Trophoblast cell (in vitro differentiated cells and primary cell): ENCODE results near the gene DLGAP1.

Experiments
- DNase-seq, 2 donors: peaks; one replicate each; pipeline ENCODE4 v3.0.0-alpha.2; 2016
- H2AFZ ChIP-seq: 2 replicates; pipeline ENCODE4 v1.6.1; 2013; ENCODE audit warnings: low read length, moderate library complexity, mild to moderate bottlenecking; ENCODE audit not compliant: insufficient read depth, poor library complexity
- H2AK5ac ChIP-seq: 2 replicates; pipeline ENCODE4 v1.6.1; 2013; ENCODE audit warnings: mild to moderate bottlenecking, low read length
- H2BK120ac ChIP-seq: 2 replicates; pipeline ENCODE4 v1.6.1; 2013; ENCODE audit warnings: low read length, mild to moderate bottlenecking, moderate library complexity; ENCODE audit not compliant: insufficient read depth, poor library complexity
- H2BK12ac ChIP-seq: 2 replicates; pipeline ENCODE4 v1.6.1; 2013; ENCODE audit warnings: mild to moderate bottlenecking, low read length, moderate library complexity
- H2BK5ac ChIP-seq: 2 replicates; pipeline ENCODE4 v1.6.1; 2013; ENCODE audit warnings: low read length, low read depth, moderate library complexity, mild to moderate bottlenecking; ENCODE audit not compliant: poor library complexity
- H3K14ac ChIP-seq: 2 replicates; pipeline ENCODE4 v1.6.1; 2013; ENCODE audit warnings: mild to moderate bottlenecking, low read length
- H3K18ac ChIP-seq: 2 replicates; pipeline ENCODE4 v1.6.1; 2013; ENCODE audit warnings: mild to moderate bottlenecking, low read length
- H3K23ac ChIP-seq: 2 replicates; pipeline ENCODE4 v1.6.1; 2013; ENCODE audit warnings: low read length
- H3K27ac ChIP-seq: 2 replicates; pipeline ENCODE4 v1.5.1; 2013; ENCODE audit warnings: low read depth, mild to moderate bottlenecking, inconsistent platforms, low read length, moderate library complexity
- H3K27me3 ChIP-seq: 2 replicates; pipeline ENCODE4 v1.6.1; 2013; ENCODE audit warnings: inconsistent platforms, mild to moderate bottlenecking, low read length, moderate library complexity; ENCODE audit not compliant: insufficient read depth
- H3K36me3 ChIP-seq, 2 experiments: 1 replicate in 1 of 2; 2 replicates in 1 of 2; pipeline ENCODE4 v1.6.1; 2013; ENCODE audit warnings: low read length in 2 of 2, mild to moderate bottlenecking in 2 of 2, moderate library complexity in 1 of 2; ENCODE audit not compliant: insufficient read depth in 2 of 2, control insufficient read depth in 1 of 2
- H3K4ac ChIP-seq: 2 replicates; pipeline ENCODE4 v1.6.1; 2013; ENCODE audit warnings: low read depth, mild to moderate bottlenecking, low read length, moderate library complexity
- H3K4me1 ChIP-seq, 2 experiments: 1 replicate in 1 of 2; 2 replicates in 1 of 2; pipeline ENCODE4 v1.6.1; 2013; ENCODE audit warnings: low read length in 2 of 2, mild to moderate bottlenecking in 2 of 2, moderate library complexity in 1 of 2; ENCODE audit not compliant: insufficient read depth in 2 of 2, control insufficient read depth in 1 of 2
- H3K4me2 ChIP-seq: 2 replicates; pipeline ENCODE4 v1.6.1; 2013; ENCODE audit warnings: inconsistent platforms, mild to moderate bottlenecking, low read length, moderate library complexity
- H3K4me3 ChIP-seq: 2 replicates; pipeline ENCODE4 v1.5.1; 2013; ENCODE audit warnings: mild to moderate bottlenecking, low read depth, low read length, inconsistent platforms
- H3K79me1 ChIP-seq: one replicate; pipeline ENCODE4 v1.6.1; 2013; ENCODE audit warnings: low read length
- H3K79me2 ChIP-seq: 2 replicates; pipeline ENCODE4 v1.6.1; 2013; ENCODE audit warnings: low read length, mild to moderate bottlenecking; ENCODE audit not compliant: control insufficient read depth, insufficient read depth, poor library complexity
- H3K9ac ChIP-seq: 2 replicates; pipeline ENCODE4 v1.6.1; 2013; ENCODE audit warnings: mild to moderate bottlenecking, low read length
- H3K9me3 ChIP-seq: 2 replicates; pipeline ENCODE4 v1.6.1; 2013; ENCODE audit warnings: low read depth, mild to moderate bottlenecking, control low read depth, inconsistent platforms, low read length; ENCODE audit not compliant: insufficient read depth
- H4K12ac ChIP-seq: 2 replicates; pipeline ENCODE4 v1.6.1; 2013; ENCODE audit warnings: low read depth, mild to moderate bottlenecking, low read length, moderate library complexity
- H4K8ac ChIP-seq: 2 replicates; pipeline ENCODE4 v1.6.1; 2013; ENCODE audit warnings: low read depth, mild to moderate bottlenecking, low read length, moderate library complexity
- H4K91ac ChIP-seq: one replicate; pipeline ENCODE4 v1.6.1; 2013; ENCODE audit warnings: low read depth, mild to moderate bottlenecking, low read length, moderate library complexity
- WGBS: extraction: QIAGEN DNeasy Blood & Tissue Kit; methylation state at CpG from one replicate; pipeline ENCODE4 v1.1.7; 2013; ENCODE audit warnings: missing lambda C conversion rate; ENCODE audit not compliant: insufficient read length, insufficient coverage; ENCODE audit errors: extremely low coverage; 5-methylcytosine and 5-hydroxymethylcytosine counted together

The DLGAP1 gene

DNA sequence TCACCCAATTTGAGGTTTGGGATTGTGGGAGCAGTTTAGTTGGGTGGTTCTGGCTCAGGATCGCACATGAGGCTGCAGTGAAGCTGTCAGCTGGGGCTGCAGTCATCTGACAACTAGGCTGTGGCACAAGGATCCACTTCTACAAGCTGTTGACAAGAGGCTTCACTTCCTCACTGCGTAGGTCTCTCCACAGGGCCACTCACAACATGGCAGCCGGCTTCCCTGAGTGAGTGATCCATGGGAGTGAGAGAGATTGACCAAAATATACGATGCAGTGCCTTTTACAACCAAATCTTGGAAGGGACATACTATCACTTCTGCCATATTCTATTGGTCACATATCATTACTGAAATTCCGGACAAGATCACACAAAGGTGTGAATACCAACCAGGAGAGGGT lies 187.5 kb downstream of the DLGAP1 start:
- no peak overlapping the region for H2BK120ac ChIP-seq
- no peaks in the 10 kb centered on the region for H3K4me1 ChIP-seq
- H3K79me2 ChIP-seq: no peaks in the 10 kb centered on the region
- no peak overlapping the region for H3K4me2 ChIP-seq
- H2BK12ac ChIP-seq: no peak overlapping the region
- no peak overlapping the region for H3K4me3 ChIP-seq
- H2BK5ac ChIP-seq: no peak overlapping the region
- no peak overlapping the region for H4K8ac ChIP-seq
- no peak overlapping the region for H2AFZ ChIP-seq
- H3K79me1 ChIP-seq: no peaks in the 10 kb centered on the region
- no peaks in the 10 kb centered on the region for H3K27me3 ChIP-seq
- H3K27ac ChIP-seq: no peak overlapping the region
- H3K4ac ChIP-seq: no peak overlapping the region
- no peak overlapping the region for H2AK5ac ChIP-seq
- DNase-seq: no peak
- no peak overlapping the region for H3K9ac ChIP-seq
- no CpG with 5 or more reads among the region's 5 CpGs for WGBS
- no peak overlapping the region for H4K91ac ChIP-seq
- no peak overlapping the region for H4K12ac ChIP-seq
- no peak overlapping the region for H3K18ac ChIP-seq
- no peak overlapping the region for H3K23ac ChIP-seq
- no peak overlapping the region for H3K14ac ChIP-seq
- no peaks in the 10 kb centered on the region for H3K36me3 ChIP-seq
- no peaks in the 10 kb centered on the region for H3K9me3 ChIP-seq

DNA sequence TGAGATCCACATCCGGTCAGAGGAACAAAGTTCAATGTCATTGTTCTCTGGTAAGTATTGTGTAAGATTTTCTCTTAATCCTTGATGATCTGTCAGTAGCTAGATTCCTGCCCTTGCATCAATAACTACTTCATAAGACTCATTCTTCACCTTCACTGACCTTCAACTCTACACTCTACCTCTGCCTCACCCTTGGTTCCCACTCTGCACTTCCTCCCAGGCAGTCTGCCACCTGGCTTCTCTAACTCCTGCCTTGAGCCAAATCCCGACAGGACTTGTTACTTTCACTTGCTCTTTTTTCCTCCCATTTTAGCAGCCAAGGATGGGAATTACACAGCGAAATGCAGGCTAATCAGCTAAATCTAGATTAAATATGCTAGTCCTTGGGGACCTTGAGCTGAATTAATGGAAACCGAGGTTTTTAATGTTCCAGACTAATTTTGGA lies 190.7 kb downstream of the DLGAP1 start:
- no peak overlapping the region for H4K12ac ChIP-seq
- no peak overlapping the region for H4K91ac ChIP-seq
- no peak overlapping the region for H3K4ac ChIP-seq
- H3K18ac ChIP-seq: no peak overlapping the region
- no peak overlapping the region for H3K27ac ChIP-seq
- no peak overlapping the region for H2BK12ac ChIP-seq
- no peak overlapping the region for H4K8ac ChIP-seq
- H3K9me3 ChIP-seq: no peaks in the 10 kb centered on the region
- H2AK5ac ChIP-seq: no peak overlapping the region
- H2BK5ac ChIP-seq: no peak overlapping the region
- H3K23ac ChIP-seq: no peak overlapping the region
- no peaks in the 10 kb centered on the region for H3K79me2 ChIP-seq
- no peak overlapping the region for H3K4me3 ChIP-seq
- no peak for DNase-seq
- H3K27me3 ChIP-seq: no peaks in the 10 kb centered on the region
- H2BK120ac ChIP-seq: no peak overlapping the region
- no peaks in the 10 kb centered on the region for H3K79me1 ChIP-seq
- WGBS: no CpG with 5 or more reads among the region's 4 CpGs
- no peak overlapping the region for H3K14ac ChIP-seq
- no peak overlapping the region for H3K9ac ChIP-seq
- H2AFZ ChIP-seq: no peak overlapping the region
- H3K4me1 ChIP-seq: no peaks in the 10 kb centered on the region
- H3K4me2 ChIP-seq: no peak overlapping the region
- no peaks in the 10 kb centered on the region for H3K36me3 ChIP-seq

DNA sequence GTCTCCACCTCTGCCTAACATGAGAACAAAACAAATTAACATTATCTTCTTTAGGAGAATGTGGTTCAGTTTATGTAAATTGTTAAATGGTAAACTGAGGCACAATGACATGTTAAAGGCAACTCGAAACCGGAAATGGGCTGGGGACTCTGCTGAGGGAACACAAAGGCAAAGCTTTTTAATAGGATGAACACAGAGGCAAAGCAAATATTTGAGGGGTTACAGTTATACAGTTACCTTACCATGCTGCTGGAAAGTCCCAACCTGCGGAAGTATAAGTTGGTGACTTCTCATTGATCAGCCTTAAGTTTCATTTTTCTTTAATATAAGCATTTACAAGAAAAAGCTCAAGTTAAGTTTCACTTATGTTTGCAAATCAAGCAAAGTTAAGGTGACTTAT lies 195.0 kb downstream of the DLGAP1 start:
- no peaks in the 10 kb centered on the region for H3K9me3 ChIP-seq
- no peak overlapping the region for H4K8ac ChIP-seq
- H3K4me3 ChIP-seq: no peak overlapping the region
- H2BK12ac ChIP-seq: no peak overlapping the region
- H4K12ac ChIP-seq: no peak overlapping the region
- H3K9ac ChIP-seq: no peak overlapping the region
- no peaks in the 10 kb centered on the region for H3K79me2 ChIP-seq
- no peaks in the 10 kb centered on the region for H3K36me3 ChIP-seq
- H3K27me3 ChIP-seq: no peaks in the 10 kb centered on the region
- no CpG with 5 or more reads among the region's 3 CpGs for WGBS
- no peak overlapping the region for H3K18ac ChIP-seq
- H3K4ac ChIP-seq: no peak overlapping the region
- H2AK5ac ChIP-seq: no peak overlapping the region
- no peak overlapping the region for H3K4me2 ChIP-seq
- no peak for DNase-seq
- no peak overlapping the region for H4K91ac ChIP-seq
- peaks cover 0 to 2% of the 10 kb centered on the region in 2 experiments for H3K4me1 ChIP-seq
- H2BK5ac ChIP-seq: no peak overlapping the region
- no peak overlapping the region for H2AFZ ChIP-seq
- no peaks in the 10 kb centered on the region for H3K79me1 ChIP-seq
- no peak overlapping the region for H3K14ac ChIP-seq
- no peak overlapping the region for H3K23ac ChIP-seq
- H2BK120ac ChIP-seq: no peak overlapping the region
- no peak overlapping the region for H3K27ac ChIP-seq

DNA sequence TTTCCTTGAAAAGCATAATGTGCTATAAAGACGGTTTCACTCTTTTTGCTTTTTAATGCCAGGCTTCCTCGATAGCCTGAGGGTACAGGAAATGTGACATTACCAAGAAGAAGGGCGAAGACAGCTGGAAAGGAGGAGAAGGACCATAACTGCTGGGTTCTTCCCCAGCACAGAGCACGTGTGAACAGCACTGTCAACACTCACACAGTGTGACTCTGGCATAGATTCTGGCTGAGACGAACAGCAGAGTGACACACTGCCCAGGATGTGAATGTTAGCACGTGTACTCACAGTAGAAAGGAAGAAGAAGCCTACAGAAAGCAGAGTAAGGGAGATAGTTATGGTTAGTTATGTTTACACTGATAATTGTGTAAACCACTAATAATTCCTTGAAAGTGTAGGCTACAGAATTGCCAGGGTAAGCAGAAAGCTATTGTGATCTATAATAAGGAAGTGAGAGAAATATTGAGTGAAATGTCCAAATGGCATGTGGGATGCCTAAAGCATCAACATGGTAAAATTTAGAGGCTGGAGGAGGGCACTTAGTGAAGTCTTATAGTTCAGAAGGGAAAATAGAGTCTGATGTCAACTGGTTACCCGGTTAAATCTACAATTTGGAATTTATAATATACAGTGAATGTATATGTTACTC lies 198.2 kb downstream of the DLGAP1 start:
- Histone ChIP-seq H3K23ac (no peak overlapping the region), H3K4ac (no peak overlapping the region), H2AK5ac (no peak overlapping the region), H3K4me1 (peaks cover 0 to 2% of the 10 kb centered on the region in 2 experiments), H2BK120ac (no peak overlapping the region), H2BK12ac (no peak overlapping the region), H2BK5ac (no peak overlapping the region), H3K18ac (no peak overlapping the region), H3K27me3 (no peaks in the 10 kb centered on the region), H3K4me2 (no peak overlapping the region), H3K27ac (no peak overlapping the region), H3K9me3 (no peaks in the 10 kb centered on the region), H3K14ac (no peak overlapping the region), H3K9ac (no peak overlapping the region), H4K91ac (no peak overlapping the region), H3K79me1 (no peaks in the 10 kb centered on the region), H3K36me3 (no peaks in the 10 kb centered on the region), H4K12ac (no peak overlapping the region), H3K4me3 (no peak overlapping the region), H4K8ac (no peak overlapping the region), H2AFZ (no peak overlapping the region), H3K79me2 (no peaks in the 10 kb centered on the region)
- no CpG with 5 or more reads among the region's 7 CpGs for WGBS
- DNase-seq: no peak
